ENCODE measurements around the gene TIAM2. TPM values are rescaled to one million over a fixed set of nuclear protein-coding genes. Genes with fewer than 3 reads are reported as not detected.
"Not testable (repeated sequence)": the region's sequence is repeated elsewhere in the genome, so short reads cannot be mapped to it uniquely, and the experiment has no call there.

TIAM2 gene
- total and polyA plus RNA-seq, 2 experiments from 2014 or later = 5.5 to 16.9 TPM

DNA sequence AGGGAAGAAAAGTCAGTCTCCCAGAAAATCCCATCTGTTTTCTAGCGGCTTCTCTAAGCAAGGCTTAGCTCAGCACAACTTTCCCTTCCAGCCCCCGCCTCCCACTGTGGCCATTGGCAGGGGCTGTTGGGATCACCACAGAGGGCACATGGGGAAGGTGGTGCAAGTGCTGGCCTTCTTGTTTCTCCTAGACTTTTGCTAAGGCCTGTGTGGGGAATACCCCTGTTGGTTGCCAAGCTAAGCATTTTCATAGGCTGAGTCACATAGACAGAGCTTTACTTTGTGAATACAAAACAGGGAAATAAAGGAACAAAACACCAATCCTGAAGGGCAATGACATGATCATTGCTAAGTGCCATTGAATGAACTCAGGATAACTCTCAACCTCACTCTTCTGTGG is 32.4 kb upstream of the TIAM2 start:
- Histone ChIP-seq H3K9me2 (replicated peaks; ENCODE audit: insufficient read depth) (no peaks in the 10 kb centered on the region), H2AFZ (no peak overlapping the region), H3K27ac (peak overlapping the region; percentile 88), H3K27me3 (no peaks in the 10 kb centered on the region), H3K4me3 (no peak overlapping the region), H3K79me2 (no peaks in the 10 kb centered on the region), H4K20me1 (ENCODE audit: insufficient read depth, poor library complexity, severe bottlenecking) (no peaks in the 10 kb centered on the region), H3K4me2 (no peak overlapping the region), H3K36me3 (replicated peaks; ENCODE audit: insufficient read depth, low read depth) (no peaks in the 10 kb centered on the region), H3K9me3 (ENCODE audit: low read depth) (no peaks in the 10 kb centered on the region), H3K4me1 (ENCODE audit: insufficient read depth) (peaks cover 15% of the 10 kb centered on the region)
- DNase-seq (ENCODE audit: low spot score) = peak; percentile 23
- TF ChIP-seq, protein P1, sequence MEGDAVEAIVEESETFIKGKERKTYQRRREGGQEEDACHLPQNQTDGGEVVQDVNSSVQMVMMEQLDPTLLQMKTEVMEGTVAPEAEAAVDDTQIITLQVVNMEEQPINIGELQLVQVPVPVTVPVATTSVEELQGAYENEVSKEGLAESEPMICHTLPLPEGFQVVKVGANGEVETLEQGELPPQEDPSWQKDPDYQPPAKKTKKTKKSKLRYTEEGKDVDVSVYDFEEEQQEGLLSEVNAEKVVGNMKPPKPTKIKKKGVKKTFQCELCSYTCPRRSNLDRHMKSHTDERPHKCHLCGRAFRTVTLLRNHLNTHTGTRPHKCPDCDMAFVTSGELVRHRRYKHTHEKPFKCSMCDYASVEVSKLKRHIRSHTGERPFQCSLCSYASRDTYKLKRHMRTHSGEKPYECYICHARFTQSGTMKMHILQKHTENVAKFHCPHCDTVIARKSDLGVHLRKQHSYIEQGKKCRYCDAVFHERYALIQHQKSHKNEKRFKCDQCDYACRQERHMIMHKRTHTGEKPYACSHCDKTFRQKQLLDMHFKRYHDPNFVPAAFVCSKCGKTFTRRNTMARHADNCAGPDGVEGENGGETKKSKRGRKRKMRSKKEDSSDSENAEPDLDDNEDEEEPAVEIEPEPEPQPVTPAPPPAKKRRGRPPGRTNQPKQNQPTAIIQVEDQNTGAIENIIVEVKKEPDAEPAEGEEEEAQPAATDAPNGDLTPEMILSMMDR (IDR thresholded peaks at IDR 0.05; ENCODE audit: poor library complexity) = no peak
- TF ChIP-seq EZH2phosphoT487 (IDR thresholded peaks at IDR 0.05; ENCODE audit: low read depth, severe bottlenecking, unreplicated experiment) (no peak), EZH2 (IDR thresholded peaks at IDR 0.05; ENCODE audit: borderline replicate concordance) (no peak)
- WGBS (ENCODE audit: low lambda C conversion rate, missing lambda C conversion rate) = 97% methylated on average over 2 of the region's 2 CpGs

DNA sequence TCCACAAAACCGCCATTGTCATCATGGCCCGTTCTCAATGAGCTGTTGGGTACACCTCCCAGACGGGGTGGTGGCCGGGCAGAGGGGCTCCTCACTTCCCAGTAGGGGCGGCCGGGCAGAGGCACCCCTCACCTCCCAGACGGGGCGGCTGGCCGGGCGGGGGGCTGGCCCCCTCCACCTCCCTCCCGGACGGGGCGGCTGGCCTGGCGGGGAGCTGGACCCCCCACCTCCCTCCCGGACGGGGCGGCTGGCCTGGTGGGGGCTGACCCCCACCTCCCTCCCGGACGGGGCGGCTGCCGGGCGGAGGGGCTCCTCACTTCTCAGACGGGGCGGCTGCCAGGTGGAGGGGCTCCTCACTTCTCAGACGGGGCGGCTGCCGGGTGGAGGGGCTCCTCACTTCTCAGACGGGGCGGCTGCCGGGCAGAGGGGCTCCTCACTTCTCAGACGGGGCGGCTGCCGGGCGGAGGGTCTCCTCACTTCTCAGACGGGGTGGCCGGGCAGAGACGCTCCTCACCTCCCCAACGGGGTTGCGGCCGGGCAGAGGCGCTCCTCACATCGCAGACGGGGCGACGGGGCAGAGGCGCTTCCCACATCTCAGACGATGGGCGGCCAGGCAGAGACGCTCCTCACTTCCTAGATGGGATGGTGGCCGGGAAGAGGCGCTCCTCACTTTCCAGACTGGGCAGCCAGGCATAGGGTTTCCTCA is 28.9 kb upstream of the TIAM2 start:
- H3K27ac ChIP-seq; H2AFZ ChIP-seq; H3K79me2 ChIP-seq; H4K20me1 ChIP-seq (ENCODE audit: insufficient read depth, poor library complexity, severe bottlenecking); H3K9me3 ChIP-seq (ENCODE audit: low read depth); DNase-seq (ENCODE audit: low spot score); H3K4me2 ChIP-seq; H3K36me3 ChIP-seq (replicated peaks; ENCODE audit: insufficient read depth, low read depth); H3K9me2 ChIP-seq (replicated peaks; ENCODE audit: insufficient read depth); H3K27me3 ChIP-seq; H3K4me3 ChIP-seq: not testable (repeated sequence)
- peaks cover 12% of the 10 kb centered on the region for H3K4me1 ChIP-seq (ENCODE audit: insufficient read depth)
- 91% methylated on average over 20 of the region's 51 CpGs for WGBS (ENCODE audit: low lambda C conversion rate, missing lambda C conversion rate)

DNA sequence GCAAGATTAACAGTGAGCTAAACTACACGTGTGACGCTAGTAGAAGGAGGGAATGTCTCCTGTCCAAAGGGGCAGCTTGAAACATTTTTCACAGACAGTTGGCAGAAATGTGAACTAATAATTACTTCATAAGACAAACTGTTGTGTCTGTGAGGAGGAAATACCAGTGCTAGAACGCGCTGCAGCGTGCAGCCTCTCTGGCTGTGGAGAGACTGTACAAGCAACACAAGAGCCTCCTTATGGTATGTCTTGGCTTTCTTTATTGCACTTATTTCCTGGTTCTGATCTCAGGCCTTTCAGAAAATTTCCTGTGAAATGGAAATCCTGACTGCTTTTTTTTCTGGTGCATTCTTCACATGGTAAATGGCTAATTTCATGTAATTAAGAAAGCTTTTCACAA is 25.3 kb upstream of the TIAM2 start:
- Histone ChIP-seq H3K9me3 (ENCODE audit: low read depth) (no peaks in the 10 kb centered on the region), H3K79me2 (no peaks in the 10 kb centered on the region), H4K20me1 (ENCODE audit: insufficient read depth, poor library complexity, severe bottlenecking) (no peaks in the 10 kb centered on the region), H3K27ac (no peak overlapping the region), H3K4me1 (ENCODE audit: insufficient read depth) (peaks cover 2% of the 10 kb centered on the region), H3K4me3 (no peak overlapping the region), H2AFZ (no peak overlapping the region), H3K4me2 (no peak overlapping the region), H3K9me2 (replicated peaks; ENCODE audit: insufficient read depth) (no peaks in the 10 kb centered on the region), H3K27me3 (no peaks in the 10 kb centered on the region), H3K36me3 (replicated peaks; ENCODE audit: insufficient read depth, low read depth) (no peaks in the 10 kb centered on the region)
- WGBS (ENCODE audit: low lambda C conversion rate, missing lambda C conversion rate) = 75% methylated on average over 5 of the region's 5 CpGs
- TF ChIP-seq, protein P1 (IDR thresholded peaks at IDR 0.05; ENCODE audit: poor library complexity) = no peak
- TF ChIP-seq EZH2phosphoT487 (IDR thresholded peaks at IDR 0.05; ENCODE audit: low read depth, severe bottlenecking, unreplicated experiment) (no peak), EZH2 (IDR thresholded peaks at IDR 0.05; ENCODE audit: borderline replicate concordance) (no peak)
- no peak for DNase-seq (ENCODE audit: low spot score)

DNA sequence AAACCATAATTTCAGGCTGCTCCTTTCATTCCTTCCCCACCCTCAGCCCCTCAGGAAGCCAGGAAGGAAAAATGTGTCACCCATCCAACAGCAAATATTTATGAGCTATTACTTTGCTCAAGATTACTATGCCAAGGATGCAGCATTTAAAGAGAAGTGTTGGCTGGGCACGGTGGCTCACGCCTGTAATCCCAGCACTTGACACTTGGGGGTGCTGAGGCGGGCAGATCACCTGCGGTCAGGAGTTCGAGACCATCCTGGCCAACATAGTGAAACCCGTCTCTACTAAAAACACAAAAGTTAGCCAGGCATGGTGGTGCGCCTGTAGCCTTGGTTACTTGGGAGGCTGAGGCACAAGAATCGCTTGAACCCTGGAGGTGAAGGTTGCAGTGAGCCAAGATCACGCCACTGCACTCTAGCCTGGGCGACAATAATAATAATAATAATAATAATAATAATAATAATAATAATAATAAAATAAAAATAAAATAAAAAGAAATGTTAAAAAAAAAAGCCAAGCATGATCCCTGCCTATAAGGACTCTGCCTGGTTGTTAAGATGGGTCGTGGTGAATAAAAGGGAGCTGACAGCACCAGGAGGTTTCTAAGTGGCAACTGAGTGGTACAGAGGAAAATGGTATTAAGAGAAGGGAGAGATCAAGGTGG is 20.5 kb upstream of the TIAM2 start:
- no peak overlapping the region for H2AFZ ChIP-seq
- H3K9me3 ChIP-seq (ENCODE audit: low read depth) = no peaks in the 10 kb centered on the region
- no peak overlapping the region for H3K27ac ChIP-seq
- peaks cover 2% of the 10 kb centered on the region for H3K4me1 ChIP-seq (ENCODE audit: insufficient read depth)
- no peaks in the 10 kb centered on the region for H3K79me2 ChIP-seq
- H3K4me2 ChIP-seq = no peak overlapping the region
- H3K36me3 ChIP-seq (replicated peaks; ENCODE audit: insufficient read depth, low read depth) = no peaks in the 10 kb centered on the region
- no peaks in the 10 kb centered on the region for H3K27me3 ChIP-seq
- TF ChIP-seq, protein P1 (IDR thresholded peaks at IDR 0.05; ENCODE audit: poor library complexity) = no peak
- no peak for TF ChIP-seq EZH2phosphoT487 (IDR thresholded peaks at IDR 0.05; ENCODE audit: low read depth, severe bottlenecking, unreplicated experiment)
- no peak for TF ChIP-seq EZH2 (IDR thresholded peaks at IDR 0.05; ENCODE audit: borderline replicate concordance)
- no peaks in the 10 kb centered on the region for H4K20me1 ChIP-seq (ENCODE audit: insufficient read depth, poor library complexity, severe bottlenecking)
- DNase-seq (ENCODE audit: low spot score) = no peak
- no peaks in the 10 kb centered on the region for H3K9me2 ChIP-seq (replicated peaks; ENCODE audit: insufficient read depth)
- no peak overlapping the region for H3K4me3 ChIP-seq
- WGBS (ENCODE audit: low lambda C conversion rate, missing lambda C conversion rate) = 91% methylated on average over 11 of the region's 11 CpGs

Measured in hepatocyte (in vitro differentiated cells).